ENCODE measurements around the gene YPEL3. TPM values are rescaled to one million over a fixed set of nuclear protein-coding genes. Genes with fewer than 3 reads are reported as not detected.
A peak's percentile ranks its signal among the peaks of the same experiment; 100 is the strongest.

YPEL3 gene
- total RNA-seq, 1 donor from 2014 or later, result 14.2 TPM

DNA sequence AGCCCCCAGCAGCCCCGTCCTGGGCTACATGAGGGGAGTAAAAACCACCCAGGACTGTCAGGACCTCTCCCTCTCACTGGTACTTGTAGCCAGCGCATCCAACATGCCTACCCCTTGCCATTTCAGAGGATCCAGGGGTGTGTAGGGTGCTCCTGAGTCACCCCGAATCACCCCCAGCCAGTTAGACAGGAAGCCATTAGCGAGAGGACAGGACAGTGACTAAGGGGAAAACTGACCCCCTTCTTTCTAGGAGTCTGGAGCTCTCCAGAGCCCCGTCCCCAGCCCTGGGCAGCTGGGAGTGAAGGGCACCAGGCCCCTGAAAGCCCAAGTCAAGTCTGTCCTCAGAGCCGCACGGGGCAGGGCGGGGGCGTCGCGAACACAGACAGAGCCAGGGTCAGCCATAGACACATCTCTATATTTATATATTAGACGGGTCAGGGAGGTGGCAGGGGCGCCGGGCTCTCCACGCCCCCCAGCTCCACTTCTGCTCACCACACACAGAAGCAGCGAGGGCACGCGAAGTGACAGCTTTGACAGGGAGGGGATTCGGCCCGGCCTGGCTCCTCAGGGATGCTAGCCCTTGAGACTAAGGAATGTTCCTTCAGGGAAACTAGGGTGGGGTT lies 17.8 kb upstream of the YPEL3 start:
- intact Hi-C loops (cut with micrococcal nuclease), result no loop called here
- Mint-ChIP-seq H3K4me1 (ENCODE audit: low read depth) (no peaks in the 10 kb centered on the region), H3K27ac (no peak overlapping the region), H3K4me3 (ENCODE audit: low read depth) (no peak overlapping the region), H3K9me3 (no peaks in the 10 kb centered on the region), H3K36me3 (ENCODE audit: low read depth) (peaks cover 26% of the 10 kb centered on the region), H3K27me3 (ENCODE audit: low read depth) (no peaks in the 10 kb centered on the region)
- DNase-seq (ENCODE audit: low spot score), result no peak

DNA sequence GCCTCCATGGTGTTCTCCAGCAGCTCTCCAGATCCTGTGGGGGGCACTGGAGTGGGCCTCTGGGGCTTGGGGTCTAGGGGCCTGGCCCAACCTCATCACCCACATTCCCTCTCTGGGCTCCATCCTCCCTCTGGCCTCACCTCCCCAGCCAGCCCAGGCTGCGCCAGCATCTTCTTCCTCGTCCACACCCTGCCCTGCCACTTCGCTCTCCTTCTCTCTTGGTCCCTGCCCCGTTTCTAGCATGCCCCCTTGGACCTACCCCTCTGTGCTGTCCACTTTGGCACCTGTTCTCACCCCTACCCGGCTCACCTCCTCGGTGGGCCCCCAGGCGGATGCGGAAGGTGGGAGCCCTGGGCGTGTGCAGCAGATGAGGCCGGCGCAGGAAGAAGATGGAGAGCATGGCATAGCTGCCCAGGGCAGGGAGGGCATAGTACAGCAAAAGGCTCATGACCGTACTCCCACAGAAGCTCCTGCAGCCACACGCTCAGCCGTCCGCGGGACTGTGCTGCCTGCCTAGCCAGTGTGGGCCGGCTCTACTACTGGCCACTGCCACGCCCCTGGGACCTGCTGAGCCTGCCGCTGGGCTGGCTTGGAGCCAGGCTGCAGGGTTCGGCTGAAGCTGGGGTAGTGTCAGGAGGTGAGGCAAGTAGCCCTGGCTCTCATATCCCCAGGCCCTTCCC lies 17.2 kb upstream of the YPEL3 start, which contains the start of gene GDPD3:
Gene GDPD3 (minus strand): TSS at position 507 of the 680 bp plus-strand sequence. CDS start 59 bp downstream, at position 448.
- Mint-ChIP-seq H3K9me3 (no peaks in the 10 kb centered on the region), H3K27me3 (ENCODE audit: low read depth) (no peaks in the 10 kb centered on the region), H3K4me1 (ENCODE audit: low read depth) (no peaks in the 10 kb centered on the region), H3K36me3 (ENCODE audit: low read depth) (peaks cover 25% of the 10 kb centered on the region), H3K27ac (no peak within 1 kb of the TSS), H3K4me3 (ENCODE audit: low read depth) (no peak within 1 kb of the TSS)
- DNase-seq (ENCODE audit: low spot score), result no peak
- intact Hi-C loops (cut with micrococcal nuclease), result no loop called here

DNA sequence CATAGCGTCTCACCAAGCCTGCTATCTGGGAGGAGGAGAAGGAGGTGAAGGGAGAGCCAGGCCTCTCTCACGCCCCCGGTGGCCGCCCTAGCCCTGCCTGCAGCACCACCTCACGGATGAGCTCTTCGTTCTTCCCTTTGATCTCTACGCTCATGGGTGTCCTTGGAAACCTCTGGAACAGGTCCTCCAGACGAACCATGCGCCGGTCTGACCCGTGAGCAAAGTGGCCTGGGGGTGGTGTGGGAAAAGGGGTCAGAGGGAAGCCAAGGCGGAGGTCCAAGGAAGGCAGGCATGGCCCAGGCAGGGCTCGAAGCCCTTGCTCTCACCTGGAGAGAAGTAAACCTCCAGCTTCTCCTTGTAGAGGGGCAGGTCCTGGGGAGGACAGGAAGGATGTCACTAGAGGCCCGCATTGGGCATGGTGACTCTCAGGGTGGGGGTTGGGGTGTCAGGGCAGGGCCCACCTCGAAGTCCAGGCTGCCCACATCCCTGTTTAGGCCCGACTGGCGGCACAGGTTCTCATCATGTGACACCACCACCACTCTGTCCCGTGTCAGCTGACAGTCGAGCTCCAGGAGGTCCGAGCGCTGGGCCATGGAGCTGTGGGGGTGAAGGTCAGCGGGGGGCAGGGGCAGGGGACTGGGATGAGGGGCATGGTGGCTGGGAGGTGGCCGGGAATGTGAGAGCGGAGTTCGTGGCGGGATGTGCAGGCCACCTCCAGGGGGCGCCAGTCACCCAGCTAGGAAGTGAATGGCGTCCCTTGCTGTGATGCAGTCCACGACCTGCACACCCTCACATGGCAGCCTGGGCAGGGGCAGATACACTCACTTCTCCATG lies 16.4 kb upstream of the YPEL3 start:
- Mint-ChIP-seq H3K4me1 (ENCODE audit: low read depth) (no peaks in the 10 kb centered on the region), H3K36me3 (ENCODE audit: low read depth) (peaks cover 27% of the 10 kb centered on the region), H3K27ac (no peak overlapping the region), H3K27me3 (ENCODE audit: low read depth) (no peaks in the 10 kb centered on the region), H3K9me3 (no peaks in the 10 kb centered on the region), H3K4me3 (ENCODE audit: low read depth) (no peak overlapping the region)
- intact Hi-C loops (cut with micrococcal nuclease), result no loop called here
- peak; percentile 53 for DNase-seq (ENCODE audit: low spot score)

DNA sequence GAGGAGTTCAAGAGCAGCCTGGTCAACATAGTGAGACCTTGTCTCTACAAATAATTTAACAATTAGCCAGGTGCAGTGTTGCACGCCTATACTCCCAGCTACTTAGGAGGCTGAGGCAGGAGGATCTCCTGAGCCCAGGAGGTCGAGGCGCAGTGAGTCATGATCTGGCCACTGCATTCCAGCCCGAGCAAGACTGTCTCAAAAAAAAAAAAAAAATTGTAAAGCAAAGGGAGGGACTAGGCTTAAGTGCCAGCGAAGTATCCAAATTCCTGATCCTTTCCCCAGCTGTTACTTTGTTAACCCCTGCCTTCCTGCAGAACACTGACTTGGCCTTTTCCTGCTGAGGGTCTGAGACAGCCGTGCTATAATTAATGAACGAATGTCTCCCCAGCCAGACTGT lies 14.6 kb upstream of the YPEL3 start:
- intact Hi-C loops (cut with micrococcal nuclease), result no loop called here
- Mint-ChIP-seq H3K4me1 (ENCODE audit: low read depth) (no peaks in the 10 kb centered on the region), H3K27ac (no peak overlapping the region), H3K4me3 (ENCODE audit: low read depth) (no peak overlapping the region), H3K36me3 (ENCODE audit: low read depth) (peaks cover 32% of the 10 kb centered on the region), H3K27me3 (ENCODE audit: low read depth) (no peaks in the 10 kb centered on the region), H3K9me3 (no peaks in the 10 kb centered on the region)
- DNase-seq (ENCODE audit: low spot score), result no peak

DNA sequence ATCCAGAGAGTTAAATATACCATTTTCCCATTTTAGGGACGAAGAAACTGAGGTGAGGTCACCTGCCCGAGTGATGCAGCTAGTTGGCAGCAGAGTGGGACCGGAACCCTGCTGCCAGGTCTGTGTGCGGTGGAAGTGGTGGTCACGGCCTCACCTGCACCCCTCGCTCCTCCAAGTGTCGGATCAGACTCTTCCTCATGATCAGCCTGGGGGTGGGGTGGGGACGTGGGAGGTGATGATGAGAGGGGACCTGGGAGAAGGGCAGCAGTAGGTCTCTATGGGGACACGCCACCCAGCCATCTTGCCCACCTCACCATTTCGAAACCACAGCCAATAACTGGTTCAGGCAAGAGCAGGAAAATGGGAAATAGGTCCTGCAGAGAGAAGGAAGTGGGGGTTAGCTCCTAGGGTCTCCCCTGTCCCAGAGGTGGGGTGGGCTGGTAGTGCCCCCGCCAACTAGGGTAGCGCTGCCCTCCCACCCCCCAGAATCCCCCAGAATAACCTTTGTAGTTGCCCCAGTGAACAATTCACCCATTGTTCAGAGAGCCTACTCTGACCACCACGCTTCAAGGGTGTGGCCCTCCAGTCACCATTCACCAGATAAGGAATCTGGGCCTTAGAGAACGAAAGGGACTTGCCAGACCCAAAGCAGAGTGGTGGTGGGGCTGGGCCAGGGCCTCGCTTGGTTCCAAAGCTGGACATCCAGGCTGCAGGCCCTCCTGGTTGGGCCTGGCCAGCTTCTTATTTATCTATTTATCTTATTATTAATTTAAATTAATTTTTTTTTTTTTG lies 12.2 kb upstream of the YPEL3 start:
- Mint-ChIP-seq H3K4me1 (ENCODE audit: low read depth) (no peaks in the 10 kb centered on the region), H3K27me3 (ENCODE audit: low read depth) (no peaks in the 10 kb centered on the region), H3K27ac (no peak overlapping the region), H3K4me3 (ENCODE audit: low read depth) (no peak overlapping the region), H3K36me3 (ENCODE audit: low read depth) (peaks cover 42% of the 10 kb centered on the region), H3K9me3 (no peaks in the 10 kb centered on the region)
- intact Hi-C loops (cut with micrococcal nuclease), result no loop called here
- DNase-seq (ENCODE audit: low spot score), result no peak

DNA sequence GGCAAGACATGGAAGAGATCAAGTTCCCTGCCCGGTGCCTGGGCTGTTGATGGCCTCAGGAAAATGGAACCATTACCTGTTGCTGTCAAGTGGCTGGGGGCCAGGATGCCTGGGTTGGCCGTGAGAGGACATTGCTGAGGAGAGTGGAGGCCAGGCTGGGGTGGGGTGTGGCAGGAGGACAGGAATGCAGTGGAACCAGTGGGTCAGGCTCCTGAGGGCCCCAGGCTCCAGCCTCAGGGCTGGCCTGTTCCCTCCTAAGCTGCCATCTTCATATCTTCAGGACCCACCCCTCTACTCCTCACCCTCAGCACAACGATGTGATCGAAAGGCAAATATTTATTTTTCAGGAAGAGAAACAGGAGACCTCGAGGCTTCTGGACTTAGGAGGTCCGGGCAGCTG lies 8.5 kb upstream of the YPEL3 start:
- Mint-ChIP-seq H3K27ac (no peak overlapping the region), H3K27me3 (ENCODE audit: low read depth) (no peaks in the 10 kb centered on the region), H3K9me3 (no peaks in the 10 kb centered on the region), H3K36me3 (ENCODE audit: low read depth) (peaks cover 27% of the 10 kb centered on the region), H3K4me3 (ENCODE audit: low read depth) (no peak overlapping the region), H3K4me1 (ENCODE audit: low read depth) (no peaks in the 10 kb centered on the region)
- intact Hi-C loops (cut with micrococcal nuclease), result no loop called here
- no peak for DNase-seq (ENCODE audit: low spot score)

DNA sequence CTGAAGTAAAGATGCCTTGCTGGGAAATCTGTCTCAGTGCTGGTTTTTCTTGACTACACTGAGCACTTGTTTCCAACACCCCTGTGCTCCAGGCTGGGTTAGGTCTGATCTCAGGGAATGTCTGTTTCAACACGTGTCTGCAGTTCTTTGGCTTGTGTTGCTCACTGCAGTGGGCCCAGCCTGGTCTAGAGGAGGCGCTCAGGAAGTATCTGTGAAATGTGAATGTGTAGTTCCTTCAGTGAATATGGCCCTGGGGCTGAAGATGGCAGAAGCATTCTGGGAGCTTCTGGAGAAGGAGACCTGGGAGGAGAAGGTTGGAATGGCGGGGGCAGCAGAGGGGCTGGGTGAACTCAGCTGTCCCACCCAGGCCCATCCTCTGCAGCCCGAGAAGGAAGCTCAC lies 8.1 kb upstream of the YPEL3 start:
- H3K4me3 Mint-ChIP-seq (ENCODE audit: low read depth), result no peak overlapping the region
- no peaks in the 10 kb centered on the region for H3K4me1 Mint-ChIP-seq (ENCODE audit: low read depth)
- H3K9me3 Mint-ChIP-seq, result no peaks in the 10 kb centered on the region
- H3K27ac Mint-ChIP-seq, result no peak overlapping the region
- intact Hi-C loops (cut with micrococcal nuclease), result no loop called here
- H3K27me3 Mint-ChIP-seq (ENCODE audit: low read depth), result no peaks in the 10 kb centered on the region
- no peak for DNase-seq (ENCODE audit: low spot score)
- H3K36me3 Mint-ChIP-seq (ENCODE audit: low read depth), result peaks cover 27% of the 10 kb centered on the region

DNA sequence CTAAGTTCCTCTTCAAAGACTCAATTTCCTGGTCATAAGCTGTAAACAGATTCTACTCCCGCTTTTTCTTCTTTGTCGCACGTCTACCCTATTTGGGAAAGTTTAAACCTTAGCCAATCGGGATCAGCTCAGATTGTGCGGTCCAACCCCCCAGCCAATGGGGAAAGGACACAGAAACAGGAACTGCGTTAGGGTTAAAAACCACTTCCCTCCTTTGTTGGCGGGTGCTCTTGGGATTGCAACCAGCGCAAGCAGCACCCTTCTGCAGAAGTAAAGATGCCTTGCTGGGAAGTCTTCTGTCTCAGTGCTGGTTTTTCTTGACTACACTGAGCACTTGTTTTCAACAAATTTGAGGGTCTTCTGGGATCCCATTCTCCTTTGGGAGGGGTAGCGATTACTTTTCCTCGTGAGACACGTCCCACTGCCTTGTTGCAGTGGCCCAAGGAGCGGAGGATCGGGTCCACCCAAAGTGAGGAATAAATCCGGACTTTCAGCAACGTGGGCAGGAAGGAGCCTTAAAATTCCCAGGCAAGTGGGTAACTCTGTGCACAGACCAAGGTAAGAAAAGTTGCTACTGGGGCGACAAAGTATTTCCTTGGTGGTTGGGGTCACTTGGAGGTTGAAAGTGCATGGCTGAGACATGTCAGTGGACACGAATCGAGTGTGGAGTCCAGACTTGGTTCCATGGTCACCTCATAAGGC lies 1.0 kb upstream of the YPEL3 start:
- H3K27me3 Mint-ChIP-seq (ENCODE audit: low read depth), result no peaks in the 10 kb centered on the region
- peaks cover 41% of the 10 kb centered on the region for H3K36me3 Mint-ChIP-seq (ENCODE audit: low read depth)
- peak overlapping the region; percentile 85 for H3K27ac Mint-ChIP-seq
- no peak for DNase-seq (ENCODE audit: low spot score)
- peaks cover 21% of the 10 kb centered on the region for H3K4me1 Mint-ChIP-seq (ENCODE audit: low read depth)
- peak overlapping the region; percentile 65 for H3K4me3 Mint-ChIP-seq (ENCODE audit: low read depth)
- peaks cover 24% of the 10 kb centered on the region for H3K9me3 Mint-ChIP-seq
- intact Hi-C loops (cut with micrococcal nuclease), result loop anchor here (1.0 to 10.0 kb wide), 2 partner anchors 22 to 308 kb away; partner anchors contain the start of genes PPP4C and ZNF771

DNA sequence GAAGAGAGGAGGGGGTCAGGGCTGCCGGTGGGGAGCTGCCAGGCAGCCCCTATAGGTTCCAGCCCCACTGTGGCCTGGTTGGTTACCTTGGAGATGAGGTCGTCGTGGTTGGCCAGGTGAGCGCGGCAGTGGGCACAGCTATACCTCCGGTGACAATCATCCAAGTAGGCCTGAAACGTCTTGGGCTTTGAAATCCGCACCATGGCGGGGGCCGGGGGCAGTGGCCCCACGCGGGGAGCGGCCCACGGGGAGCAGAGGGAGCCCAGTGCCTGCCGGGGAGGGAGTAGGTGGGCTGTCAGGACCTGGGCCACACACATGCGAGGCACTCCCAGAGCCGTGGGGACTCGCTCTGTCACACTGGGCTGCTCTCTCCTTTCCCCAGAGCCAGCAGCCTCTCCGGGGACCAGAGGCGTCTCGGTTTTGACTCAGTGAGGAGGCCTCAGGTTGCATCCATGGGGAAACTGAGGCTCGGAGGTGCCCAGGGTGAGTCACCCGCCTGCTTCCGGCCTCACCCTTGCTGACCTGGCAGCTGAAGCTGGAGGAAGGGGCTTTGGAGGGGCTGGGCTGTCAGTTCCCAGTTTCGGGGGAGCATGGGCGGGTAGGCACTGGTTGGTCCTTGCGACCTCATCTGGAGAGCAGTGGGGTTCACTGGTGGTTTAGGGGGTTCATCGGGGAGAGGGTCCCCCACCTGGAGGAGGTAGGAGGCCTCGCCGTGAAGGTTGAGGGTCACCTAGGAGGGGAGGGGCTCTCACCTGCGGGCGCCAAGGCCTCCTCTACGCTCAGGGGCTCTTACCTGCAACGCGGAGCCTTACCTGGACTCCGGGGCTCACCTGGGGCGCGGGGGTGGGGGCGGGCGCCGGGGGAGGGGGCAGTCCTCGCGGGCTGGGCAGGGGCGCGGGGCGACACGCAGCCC lies 591 bp downstream of the YPEL3 start:
- H3K27me3 Mint-ChIP-seq (ENCODE audit: low read depth), result no peaks in the 10 kb centered on the region
- H3K27ac Mint-ChIP-seq, result peak overlapping the region; percentile 86
- H3K36me3 Mint-ChIP-seq (ENCODE audit: low read depth), result peaks cover 41% of the 10 kb centered on the region
- peak overlapping the region; percentile 84 for H3K4me3 Mint-ChIP-seq (ENCODE audit: low read depth)
- peaks cover 24% of the 10 kb centered on the region for H3K9me3 Mint-ChIP-seq
- H3K4me1 Mint-ChIP-seq (ENCODE audit: low read depth), result peaks cover 27% of the 10 kb centered on the region
- intact Hi-C loops (cut with micrococcal nuclease), result loop anchor here (1.0 to 10.0 kb wide), 2 partner anchors 20 to 309 kb away; partner anchors contain the start of genes PPP4C and ZNF771
- no peak for DNase-seq (ENCODE audit: low spot score)

DNA sequence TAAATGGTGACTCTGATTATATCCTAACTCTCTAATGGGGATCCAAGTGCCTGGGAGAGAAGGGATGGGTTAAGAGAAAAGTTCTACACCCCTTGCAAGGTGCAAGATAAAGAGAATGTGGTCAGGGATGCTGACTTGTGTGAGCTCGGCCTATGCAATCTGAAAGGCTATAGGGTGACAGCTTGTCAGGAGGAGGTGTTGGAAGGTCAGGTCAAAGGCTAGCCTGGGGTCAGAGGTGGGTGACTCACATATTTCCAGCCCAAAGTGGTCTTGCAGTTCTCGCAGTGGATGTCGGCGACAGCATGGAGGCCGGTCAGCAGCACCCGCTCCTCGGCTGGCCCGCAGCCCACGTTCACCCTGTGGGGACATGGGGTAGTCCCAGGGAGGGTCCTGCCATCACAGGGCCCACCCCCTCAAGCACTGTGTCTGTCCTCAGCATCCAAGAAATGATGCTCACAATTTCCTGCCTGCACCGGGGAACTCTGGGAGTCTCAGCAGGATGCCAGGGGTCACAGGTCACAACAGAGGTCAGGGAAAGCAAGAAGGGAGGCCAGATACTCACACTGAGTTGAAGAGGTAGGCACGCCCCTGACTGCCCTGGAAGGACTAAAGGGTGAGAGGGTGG lies 1.4 kb downstream of the YPEL3 start:
- H3K27ac Mint-ChIP-seq, result peak overlapping the region; percentile 71
- no peak for DNase-seq (ENCODE audit: low spot score)
- H3K4me3 Mint-ChIP-seq (ENCODE audit: low read depth), result peak overlapping the region; percentile 84
- H3K9me3 Mint-ChIP-seq, result peaks cover 24% of the 10 kb centered on the region
- peaks cover 34% of the 10 kb centered on the region for H3K4me1 Mint-ChIP-seq (ENCODE audit: low read depth)
- H3K36me3 Mint-ChIP-seq (ENCODE audit: low read depth), result peaks cover 41% of the 10 kb centered on the region
- no peaks in the 10 kb centered on the region for H3K27me3 Mint-ChIP-seq (ENCODE audit: low read depth)
- intact Hi-C loops (cut with micrococcal nuclease), result loop anchor here (10.0 kb wide), 1 partner anchor 310 kb away; the partner anchor contains the start of gene ZNF771
